Measurements from ENCODE around the gene PNLDC1. TPM values are rescaled to one million over a fixed set of nuclear protein-coding genes. Genes with fewer than 3 reads are reported as not detected.
"Not testable (repeated sequence)": the region's sequence is repeated elsewhere in the genome, so short reads cannot be mapped to it uniquely, and the experiment has no call there.

The PNLDC1 gene
- total RNA-seq, 2 experiments from 2014 or later = 0.57 to 0.79 TPM

DNA sequence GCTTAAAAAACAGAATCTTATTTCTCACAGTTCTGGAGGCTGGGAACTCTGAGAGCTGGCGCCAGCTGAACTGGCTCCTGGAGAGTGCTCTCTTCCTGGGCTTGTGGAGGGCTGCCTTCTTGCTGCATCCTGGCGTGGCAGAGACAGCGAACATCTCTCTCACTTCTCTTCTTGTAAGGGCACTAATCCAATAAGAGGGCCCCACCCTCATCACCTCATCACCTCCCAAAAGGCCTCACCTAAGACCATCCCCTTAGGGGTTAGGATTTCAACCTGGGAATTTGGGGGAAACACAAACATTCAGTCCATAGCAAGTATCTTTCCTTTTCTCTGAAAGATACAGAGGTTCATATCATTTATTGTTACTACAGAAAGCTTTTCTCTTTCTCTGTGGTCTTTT lies 23.9 kb downstream of the PNLDC1 start:
- ATAC-seq = no peak
- POLR2A ChIA-PET = no interaction called here
- H3K27ac Mint-ChIP-seq = no peak overlapping the region

GRCh38 chr6:159824690-159825089 lies 24.6 kb downstream of the PNLDC1 start:
- CTCF ChIA-PET; H3K27me3 Mint-ChIP-seq (ENCODE audit: low read depth); H3K36me3 Mint-ChIP-seq (ENCODE audit: low read depth); POLR2A ChIA-PET; H3K4me3 Mint-ChIP-seq; H3K9me3 Mint-ChIP-seq (ENCODE audit: insufficient read depth); H3K27ac Mint-ChIP-seq; ATAC-seq; DNase-seq: not testable (repeated sequence)
- H3K4me1 Mint-ChIP-seq (ENCODE audit: low read depth) = peaks cover 22% of the 10 kb centered on the region

More for the DNA sequence above, 23.9 kb downstream of the PNLDC1 start:
- DNase-seq = no peak
- CTCF ChIA-PET = no interaction called here
- H3K27me3 Mint-ChIP-seq (ENCODE audit: low read depth) = no peaks in the 10 kb centered on the region
- H3K4me1 Mint-ChIP-seq (ENCODE audit: low read depth) = peaks cover 23% of the 10 kb centered on the region
- no peaks in the 10 kb centered on the region for H3K36me3 Mint-ChIP-seq (ENCODE audit: low read depth)
- H3K4me3 Mint-ChIP-seq = no peak overlapping the region
- no peaks in the 10 kb centered on the region for H3K9me3 Mint-ChIP-seq (ENCODE audit: insufficient read depth)

- Mint-ChIP-seq H3K9me3 (ENCODE audit: insufficient read depth) (no peaks in the 10 kb centered on the region), H3K4me1 (ENCODE audit: low read depth) (peaks cover 10% of the 10 kb centered on the region), H3K27ac (no peak overlapping the region), H3K27me3 (ENCODE audit: low read depth) (no peaks in the 10 kb centered on the region), H3K36me3 (ENCODE audit: low read depth) (no peaks in the 10 kb centered on the region), H3K4me3 (no peak overlapping the region)
- DNase-seq (no peak), ATAC-seq (no peak)
- ChIA-PET CTCF (no interaction called here), POLR2A (no interaction called here)
These were observed 25.9 kb downstream of the PNLDC1 start for GRCh38 chr6:159826004-159826403.

DNA sequence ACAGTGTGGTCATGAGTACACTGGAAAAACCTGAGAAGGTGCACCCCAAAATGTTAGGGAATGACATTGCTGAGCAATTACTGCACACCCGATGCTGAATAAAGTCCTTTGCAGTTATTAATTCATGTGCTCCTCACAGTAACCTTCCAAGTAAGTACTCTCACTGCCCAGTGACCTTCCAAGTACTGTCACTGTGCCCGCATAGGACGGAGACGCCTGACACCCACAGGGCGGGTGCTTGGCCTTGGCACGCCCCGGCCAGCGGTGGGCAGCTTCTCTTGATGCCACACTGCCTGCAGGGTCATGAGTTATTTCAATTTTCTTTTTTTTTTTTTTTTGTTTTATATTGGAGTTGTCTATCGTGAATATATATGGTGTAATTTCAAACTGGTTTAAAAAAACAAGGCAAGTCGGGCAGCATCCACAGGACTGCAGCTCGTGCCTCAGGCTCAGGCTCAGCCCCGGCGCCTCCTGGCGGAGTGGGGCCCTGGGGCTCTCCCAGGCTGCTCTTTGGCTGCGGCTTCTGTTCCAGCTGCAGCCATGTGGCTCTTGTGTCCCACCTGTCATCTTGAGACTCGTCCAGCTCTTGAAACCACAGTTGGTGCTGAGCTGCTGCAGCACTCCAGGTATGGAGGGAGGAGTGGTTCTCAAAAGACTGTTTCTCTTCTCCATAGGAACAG lies 27.0 kb downstream of the PNLDC1 start:
- ChIA-PET CTCF (interaction anchor here (0.5 kb wide), 1 partner anchor 27 kb away, joined by 4 read pairs; no protein-coding TSS in a partner anchor), POLR2A (no interaction called here)
- DNase-seq (no peak), ATAC-seq (no peak)
- Mint-ChIP-seq H3K36me3 (ENCODE audit: low read depth) (no peaks in the 10 kb centered on the region), H3K4me3 (no peak overlapping the region), H3K27me3 (ENCODE audit: low read depth) (no peaks in the 10 kb centered on the region), H3K9me3 (ENCODE audit: insufficient read depth) (no peaks in the 10 kb centered on the region), H3K27ac (no peak overlapping the region), H3K4me1 (ENCODE audit: low read depth) (peaks cover 6% of the 10 kb centered on the region)

DNA sequence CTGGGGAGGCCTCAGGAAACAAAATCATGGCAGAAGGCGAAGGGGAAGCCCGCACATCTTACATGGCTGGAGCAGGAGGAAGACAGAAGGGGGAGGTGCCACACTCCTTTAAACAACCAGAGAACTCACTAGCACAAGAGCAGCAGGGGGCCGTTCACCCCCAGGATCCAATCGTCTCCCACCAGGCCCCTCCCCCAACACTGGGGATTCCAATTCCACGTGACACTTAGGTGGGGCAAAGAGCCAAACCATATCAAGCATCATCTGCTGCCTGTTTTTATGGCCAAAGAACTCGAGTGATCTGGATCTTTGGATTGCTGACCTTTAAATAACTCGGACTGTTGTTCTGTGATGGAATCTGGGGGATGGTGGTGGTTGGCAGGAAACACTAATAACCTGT lies 28.0 kb downstream of the PNLDC1 start:
- ChIA-PET CTCF (interaction anchor here (0.5 kb wide), 1 partner anchor 26 kb away, joined by 4 read pairs; no protein-coding TSS in a partner anchor), POLR2A (no interaction called here)
- Mint-ChIP-seq H3K4me1 (ENCODE audit: low read depth) (peaks cover 8% of the 10 kb centered on the region), H3K4me3 (no peak overlapping the region), H3K9me3 (ENCODE audit: insufficient read depth) (no peaks in the 10 kb centered on the region), H3K27me3 (ENCODE audit: low read depth) (no peaks in the 10 kb centered on the region), H3K27ac (no peak overlapping the region), H3K36me3 (ENCODE audit: low read depth) (no peaks in the 10 kb centered on the region)
- ATAC-seq (no peak), DNase-seq (no peak)

- H3K4me1 Mint-ChIP-seq (ENCODE audit: low read depth) = peaks cover 17% of the 10 kb centered on the region
- no peak overlapping the region for H3K27ac Mint-ChIP-seq
- no peaks in the 10 kb centered on the region for H3K27me3 Mint-ChIP-seq (ENCODE audit: low read depth)
- ChIA-PET CTCF (interaction anchor here (0.9 kb wide), 1 partner anchor 23 kb away, joined by 4 read pairs; no protein-coding TSS in a partner anchor), POLR2A (interaction anchor here (0.6 to 1.1 kb wide), 2 partner anchors 49 to 68 kb away, joined by 3 to 4 read pairs; no protein-coding TSS in a partner anchor)
- ATAC-seq (no peak), DNase-seq (no peak)
- H3K4me3 Mint-ChIP-seq = no peak overlapping the region
- no peaks in the 10 kb centered on the region for H3K9me3 Mint-ChIP-seq (ENCODE audit: insufficient read depth)
- no peaks in the 10 kb centered on the region for H3K36me3 Mint-ChIP-seq (ENCODE audit: low read depth)
These were observed 29.4 kb downstream of the PNLDC1 start for GRCh38 chr6:159829526-159829925.

DNA sequence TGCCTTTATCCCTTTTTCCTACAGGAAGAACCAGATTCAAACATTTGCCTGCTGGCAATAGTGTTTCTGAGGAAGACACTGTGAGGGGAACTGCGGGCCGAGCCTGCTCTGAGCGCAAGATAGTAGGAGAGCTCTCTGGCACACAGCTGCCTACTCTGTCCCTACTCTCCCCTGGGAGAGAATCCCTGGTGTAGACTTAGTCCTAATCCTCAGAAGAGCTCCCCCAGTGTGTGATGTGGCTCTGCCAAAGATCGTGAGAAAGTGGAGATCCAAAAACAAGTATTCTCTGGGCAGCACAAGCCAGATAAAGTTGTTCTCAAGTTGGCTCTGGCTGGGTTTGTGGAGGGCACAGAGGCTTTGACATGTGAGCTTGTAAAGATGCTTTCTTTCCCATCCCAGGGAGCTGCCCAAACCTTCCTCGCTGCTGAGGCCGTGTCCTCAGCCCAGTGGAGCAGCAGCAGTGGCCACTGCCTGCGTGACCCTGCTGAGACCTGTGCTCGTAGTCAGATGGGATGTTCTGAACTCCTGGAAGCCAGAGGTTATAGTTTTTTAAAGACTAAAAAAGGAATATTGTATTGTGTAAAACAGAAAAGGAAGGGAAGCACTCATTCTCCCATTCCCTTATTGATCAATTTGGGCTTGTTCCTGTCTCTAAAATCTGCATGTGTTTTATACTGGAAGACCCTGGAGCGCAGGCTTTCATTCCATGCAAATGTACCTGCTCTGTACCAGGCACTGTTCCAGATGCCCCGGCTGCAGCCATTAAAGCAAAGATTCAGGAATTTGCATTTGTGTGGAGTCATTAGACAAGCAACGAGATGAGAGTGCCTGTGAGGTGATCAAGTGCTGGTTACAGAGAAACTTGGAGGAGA lies 30.7 kb downstream of the PNLDC1 start:
- Mint-ChIP-seq H3K9me3 (ENCODE audit: insufficient read depth) (no peaks in the 10 kb centered on the region), H3K4me1 (ENCODE audit: low read depth) (peaks cover 24% of the 10 kb centered on the region), H3K27ac (no peak overlapping the region), H3K27me3 (ENCODE audit: low read depth) (no peaks in the 10 kb centered on the region), H3K36me3 (ENCODE audit: low read depth) (no peaks in the 10 kb centered on the region), H3K4me3 (no peak overlapping the region)
- ATAC-seq (no peak), DNase-seq (no peak)
- ChIA-PET POLR2A (interaction anchor here (1.1 kb wide), 1 partner anchor 66 kb away, joined by 4 read pairs; no protein-coding TSS in a partner anchor), CTCF (no interaction called here)

DNA sequence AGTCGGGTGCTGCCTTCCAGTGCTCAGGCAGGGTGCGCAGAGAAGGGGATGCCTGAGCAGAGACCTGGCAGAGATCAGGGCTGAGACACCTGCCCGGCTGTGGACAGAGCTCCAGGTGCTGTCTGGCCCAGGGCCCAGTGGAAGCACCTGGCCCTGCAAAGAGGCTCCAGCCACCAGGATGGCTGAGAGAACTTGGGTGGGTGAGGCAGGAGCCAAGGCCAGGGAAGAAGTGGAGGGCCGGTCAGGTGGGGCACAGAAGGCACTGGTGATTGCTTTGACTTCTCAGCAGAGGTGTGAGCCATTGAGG lies 31.2 kb downstream of the PNLDC1 start:
- ChIA-PET CTCF (no interaction called here), POLR2A (no interaction called here)
- H3K4me1 Mint-ChIP-seq (ENCODE audit: low read depth) = peaks cover 24% of the 10 kb centered on the region
- no peak overlapping the region for H3K4me3 Mint-ChIP-seq
- no peak overlapping the region for H3K27ac Mint-ChIP-seq
- DNase-seq = no peak
- H3K36me3 Mint-ChIP-seq (ENCODE audit: low read depth) = no peaks in the 10 kb centered on the region
- no peak for ATAC-seq
- H3K27me3 Mint-ChIP-seq (ENCODE audit: low read depth) = no peaks in the 10 kb centered on the region
- no peaks in the 10 kb centered on the region for H3K9me3 Mint-ChIP-seq (ENCODE audit: insufficient read depth)

DNA sequence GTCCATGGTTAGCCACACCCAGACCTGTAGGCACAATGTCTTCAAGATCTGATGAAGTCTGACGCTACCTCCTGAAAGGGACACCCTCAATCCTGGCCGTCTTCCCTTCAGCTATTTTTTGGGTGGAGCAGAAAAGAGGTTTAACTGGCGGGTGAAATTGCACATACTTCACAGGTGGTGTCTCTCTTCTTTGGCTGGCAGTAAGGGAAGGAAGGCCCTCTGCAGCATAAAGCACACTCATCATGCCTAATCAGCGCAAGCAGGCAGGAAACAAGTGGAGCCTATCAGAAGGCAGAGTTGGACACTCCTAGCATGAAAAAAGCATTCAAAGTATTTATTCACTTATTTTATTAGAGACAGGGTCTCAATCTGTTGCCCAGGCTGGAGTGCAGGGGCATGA lies 32.9 kb downstream of the PNLDC1 start:
- ChIA-PET CTCF (interaction anchor here (0.8 to 1.6 kb wide), 4 partner anchors 12 to 112 kb away, joined by 3 to 8 read pairs (median 4); partner anchors contain the start of genes MRPL18 and TCP1), POLR2A (interaction anchor here (0.6 to 1.5 kb wide), 2 partner anchors 43 to 313 kb away, joined by 3 to 4 read pairs; partner anchors contain the start of gene TCP1)
- Mint-ChIP-seq H3K4me1 (ENCODE audit: low read depth) (peaks cover 24% of the 10 kb centered on the region), H3K36me3 (ENCODE audit: low read depth) (no peaks in the 10 kb centered on the region), H3K9me3 (ENCODE audit: insufficient read depth) (no peaks in the 10 kb centered on the region), H3K27ac (no peak overlapping the region), H3K4me3 (no peak overlapping the region), H3K27me3 (ENCODE audit: low read depth) (no peaks in the 10 kb centered on the region)
- no peak for ATAC-seq
- no peak for DNase-seq

DNA sequence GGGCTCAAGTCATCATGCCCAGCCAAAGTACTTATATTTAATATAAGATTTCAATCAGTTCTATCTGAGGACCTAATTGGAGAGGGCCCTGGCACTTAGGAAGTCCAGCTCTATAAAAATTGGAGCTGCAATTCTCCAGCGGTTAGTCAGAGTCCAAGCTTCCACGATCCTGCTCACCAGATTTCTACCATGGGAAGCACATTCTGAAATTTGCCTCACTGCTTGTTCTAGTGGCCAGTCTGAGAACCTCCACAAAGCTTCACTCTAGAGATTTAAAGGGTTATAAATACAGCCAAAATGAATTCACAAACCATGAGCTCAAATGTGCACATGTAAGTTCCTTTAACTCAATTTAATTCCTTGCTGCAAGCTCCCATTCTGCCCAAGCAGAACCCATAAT lies 33.5 kb downstream of the PNLDC1 start:
- Mint-ChIP-seq H3K9me3 (ENCODE audit: insufficient read depth) (no peaks in the 10 kb centered on the region), H3K4me1 (ENCODE audit: low read depth) (peaks cover 24% of the 10 kb centered on the region), H3K27me3 (ENCODE audit: low read depth) (peaks cover 3% of the 10 kb centered on the region), H3K4me3 (no peak overlapping the region), H3K36me3 (ENCODE audit: low read depth) (no peaks in the 10 kb centered on the region), H3K27ac (no peak overlapping the region)
- ChIA-PET CTCF (interaction anchor here (0.8 to 1.6 kb wide), 5 partner anchors 11 to 113 kb away, joined by 3 to 8 read pairs (median 4); partner anchors contain the start of genes MRPL18 and TCP1), POLR2A (interaction anchor here (0.5 to 1.5 kb wide), 3 partner anchors 42 to 291 kb away, joined by 4 read pairs; partner anchors contain the start of gene TCP1)
- DNase-seq (no peak), ATAC-seq (no peak)

DNA sequence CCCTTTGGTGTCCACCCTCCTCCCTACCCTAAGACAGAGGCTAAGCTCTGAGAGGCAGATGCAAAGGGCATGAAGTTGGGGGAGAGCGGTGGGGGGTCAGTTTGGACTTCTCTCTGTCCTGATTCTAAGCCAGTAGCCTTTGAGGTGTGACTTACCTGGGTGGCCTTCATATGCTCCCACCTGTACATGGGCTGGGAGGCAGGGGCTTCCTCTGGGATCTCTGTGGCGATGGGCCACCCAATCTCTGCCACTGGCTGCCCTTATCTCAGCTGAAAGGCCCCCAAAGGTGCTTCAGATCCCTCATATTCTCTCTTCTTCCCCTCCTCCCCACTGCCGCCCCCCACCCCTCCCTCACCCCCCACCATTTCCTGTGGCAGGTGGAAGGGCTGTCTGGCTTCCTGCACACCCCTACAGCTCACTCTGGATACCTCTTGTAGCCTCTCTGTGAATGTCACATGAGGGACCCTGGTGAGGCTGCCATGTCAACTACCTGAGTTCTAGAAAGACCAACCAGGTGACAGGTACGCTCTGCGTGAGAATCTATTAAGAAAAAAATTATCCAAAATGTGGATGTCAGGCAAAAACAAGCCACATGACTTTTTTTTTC lies 34.0 kb downstream of the PNLDC1 start:
- no peak overlapping the region for H3K4me3 Mint-ChIP-seq
- POLR2A ChIA-PET = interaction anchor here (0.5 to 1.5 kb wide), 3 partner anchors 43 to 291 kb away, joined by 4 read pairs; partner anchors contain the start of gene TCP1
- H3K36me3 Mint-ChIP-seq (ENCODE audit: low read depth) = no peaks in the 10 kb centered on the region

More for the DNA sequence above, 34.0 kb downstream of the PNLDC1 start:
- Mint-ChIP-seq H3K27ac (no peak overlapping the region), H3K27me3 (ENCODE audit: low read depth) (peaks cover 3% of the 10 kb centered on the region), H3K9me3 (ENCODE audit: insufficient read depth) (no peaks in the 10 kb centered on the region), H3K4me1 (ENCODE audit: low read depth) (peaks cover 24% of the 10 kb centered on the region)
- no peak for DNase-seq
- no peak for ATAC-seq
- CTCF ChIA-PET = interaction anchor here (0.9 to 1.3 kb wide), 4 partner anchors 14 to 621 kb away, joined by 3 to 8 read pairs (median 4); partner anchors contain the start of genes MRPL18 and TCP1
